Stomach (tissue), 4 donors: ENCODE measurements around the gene STXBP6.

Experiments
- EP300 ChIP-seq: sonication (generic); formaldehyde crosslinking; IDR thresholded peaks from one replicate; pipeline ENCODE4 v1.6.1; 2017; ENCODE audit warnings: antibody characterized with exemption
- POLR2A ChIP-seq, 4 donors: fragments of 450-650 bp; IDR thresholded peaks; one replicate each; pipeline ENCODE4 v1.6.1; 2016; ENCODE audit warnings: antibody characterized with exemption in 4 of 4, control low read depth in 2 of 4, mild to moderate bottlenecking in 1 of 4, moderate library complexity in 1 of 4
- POLR2AphosphoS5 ChIP-seq, 3 donors: sonication (generic); formaldehyde crosslinking; IDR thresholded peaks; one replicate each; pipeline ENCODE4 v1.6.1; 2016; ENCODE audit warnings: antibody characterized with exemption in 3 of 3
- TF ChIP-seq, protein P1 (sequence below), 7 experiments: fragments of 450-650 bp in 4 of 7; fragments of 200-600 bp in 3 of 7; sonication (generic) in 3 of 7; IDR thresholded peaks; one replicate each; pipeline ENCODE4 v1.5.1; 2016 to 2019; ENCODE audit warnings: antibody characterized with exemption in 7 of 7, control low read depth in 2 of 7, mild to moderate bottlenecking in 1 of 7

DNA sequence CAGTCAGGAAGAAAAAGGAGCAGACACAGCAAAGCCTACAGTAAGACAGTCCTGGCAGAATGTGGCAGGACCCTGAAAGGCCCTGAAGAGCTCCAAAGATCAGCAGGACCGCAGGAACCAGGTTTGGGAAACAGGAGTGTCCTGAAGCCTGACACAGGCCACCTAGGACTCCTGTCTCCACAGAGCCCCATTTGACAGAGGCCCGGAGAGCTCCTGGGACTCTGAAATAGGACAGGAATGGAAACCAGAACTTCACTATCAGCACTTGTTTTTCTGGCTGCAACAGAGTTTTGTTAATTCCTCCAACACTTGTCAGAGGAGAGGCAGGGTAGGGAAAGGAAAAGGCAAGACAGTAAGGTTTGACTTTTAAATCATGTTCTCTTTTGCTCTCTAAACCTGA, 12.9 kb downstream of the STXBP6 start:
- TF ChIP-seq POLR2A (IDR thresholded peaks at IDR 0.05) = no peak
- TF ChIP-seq, protein P1, sequence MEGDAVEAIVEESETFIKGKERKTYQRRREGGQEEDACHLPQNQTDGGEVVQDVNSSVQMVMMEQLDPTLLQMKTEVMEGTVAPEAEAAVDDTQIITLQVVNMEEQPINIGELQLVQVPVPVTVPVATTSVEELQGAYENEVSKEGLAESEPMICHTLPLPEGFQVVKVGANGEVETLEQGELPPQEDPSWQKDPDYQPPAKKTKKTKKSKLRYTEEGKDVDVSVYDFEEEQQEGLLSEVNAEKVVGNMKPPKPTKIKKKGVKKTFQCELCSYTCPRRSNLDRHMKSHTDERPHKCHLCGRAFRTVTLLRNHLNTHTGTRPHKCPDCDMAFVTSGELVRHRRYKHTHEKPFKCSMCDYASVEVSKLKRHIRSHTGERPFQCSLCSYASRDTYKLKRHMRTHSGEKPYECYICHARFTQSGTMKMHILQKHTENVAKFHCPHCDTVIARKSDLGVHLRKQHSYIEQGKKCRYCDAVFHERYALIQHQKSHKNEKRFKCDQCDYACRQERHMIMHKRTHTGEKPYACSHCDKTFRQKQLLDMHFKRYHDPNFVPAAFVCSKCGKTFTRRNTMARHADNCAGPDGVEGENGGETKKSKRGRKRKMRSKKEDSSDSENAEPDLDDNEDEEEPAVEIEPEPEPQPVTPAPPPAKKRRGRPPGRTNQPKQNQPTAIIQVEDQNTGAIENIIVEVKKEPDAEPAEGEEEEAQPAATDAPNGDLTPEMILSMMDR (IDR thresholded peaks at IDR 0.05) = no peak
- no peak for TF ChIP-seq POLR2AphosphoS5 (IDR thresholded peaks at IDR 0.05)
- TF ChIP-seq EP300 = no peak
